HepG2 (cell line): ENCODE data around the gene ZNF333.

Source experiments
- FOSL1 ChIP-seq: sonication (generic); formaldehyde crosslinking; IDR thresholded peaks from 2 replicates; pipeline ENCODE4 v1.9.0; 2021; ENCODE audit warnings: missing genetic modification reagents, borderline replicate concordance
- FOXK1 ChIP-seq: sonication (generic); formaldehyde crosslinking; IDR thresholded peaks from 2 replicates; pipeline ENCODE4 v1.4.0; 2020; ENCODE audit warnings: low read depth, missing genetic modification reagents, borderline replicate concordance
- GFI1 ChIP-seq: sonication (generic); formaldehyde crosslinking; IDR thresholded peaks from 2 replicates; pipeline ENCODE4 v1.5.0; 2020; ENCODE audit warnings: missing genetic modification reagents, mild to moderate bottlenecking, borderline replicate concordance
- POLR2A ChIP-seq, 2 experiments: IDR thresholded peaks; 2 replicates each; pipeline ENCODE4 v1.6.1; 2011; ENCODE audit warnings: low read depth in 2 of 2, low read length in 2 of 2, mild to moderate bottlenecking in 1 of 2, moderate library complexity in 1 of 2; ENCODE audit not compliant: insufficient read depth in 1 of 2
- RELA ChIP-seq: sonication (generic); formaldehyde crosslinking; IDR thresholded peaks from 2 replicates; pipeline ENCODE4 v1.4.0; 2020; ENCODE audit warnings: missing genetic modification reagents
- SMC3 ChIP-seq: IDR thresholded peaks from 2 replicates; pipeline ENCODE4 v1.6.1; 2011; ENCODE audit warnings: low read length, improper control_type of control experiment
- SOX6 ChIP-seq, 2 experiments: fragments of 450-650 bp in 1 of 2; sonication (generic) in 1 of 2; formaldehyde crosslinking in 1 of 2; IDR thresholded peaks; 2 replicates each; pipeline versions ENCODE4 v1.4.0 to v1.6.1; 2017 to 2020; ENCODE audit warnings: antibody characterized with exemption in 1 of 2, mild to moderate bottlenecking in 1 of 2, missing genetic modification reagents in 1 of 2
- TBL1XR1 ChIP-seq: fragments of 150-350 bp; IDR thresholded peaks from 2 replicates; pipeline ENCODE4 v1.6.1; 2014; ENCODE audit warnings: borderline replicate concordance, low read length; ENCODE audit not compliant: partially characterized antibody
- ZFX ChIP-seq: sonication (generic); formaldehyde crosslinking; IDR thresholded peaks from 2 replicates; pipeline ENCODE4 v1.4.0; 2020; ENCODE audit warnings: mild to moderate bottlenecking, low read depth, missing genetic modification reagents, moderate library complexity
- ZNF556 ChIP-seq: sonication (generic); formaldehyde crosslinking; IDR thresholded peaks from 2 replicates; pipeline ENCODE4 v1.4.0; 2020; ENCODE audit warnings: mild to moderate bottlenecking, missing genetic modification reagents, borderline replicate concordance
- TF ChIP-seq, protein P1 (sequence below): sonication (generic); formaldehyde crosslinking; IDR thresholded peaks from one replicate; pipeline ENCODE4 v1.5.1; 2020; ENCODE audit warnings: mild to moderate bottlenecking, missing genetic modification reagents; ENCODE audit errors: not compliant biosample characterization
- TF ChIP-seq, protein P2 (sequence below): sonication (generic); formaldehyde crosslinking; IDR thresholded peaks from 2 replicates; pipeline ENCODE4 v1.5.0; 2020; ENCODE audit warnings: mild to moderate bottlenecking, missing genetic modification reagents, moderate library complexity

DNA sequence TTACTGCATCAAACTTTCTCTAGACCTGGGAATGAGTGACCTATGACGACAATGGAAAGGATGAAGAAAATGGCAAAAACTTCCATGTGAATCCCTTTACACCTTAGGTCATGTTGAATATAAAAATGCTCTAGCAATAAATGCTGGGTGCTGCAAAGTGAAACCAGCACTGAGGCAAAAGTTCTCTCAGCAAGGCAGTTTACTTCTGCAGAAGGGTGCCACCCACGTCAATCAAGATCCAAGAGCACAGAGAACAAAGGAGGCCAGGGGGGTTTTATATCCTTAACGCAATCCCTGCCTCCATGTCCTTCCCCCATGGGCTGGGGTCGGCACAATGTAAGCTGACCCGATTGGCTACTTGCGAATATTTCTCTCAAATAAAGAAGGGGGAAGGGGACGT, 38.7 kb downstream of the ZNF333 start:
- TF ChIP-seq ZFX (CRISPR knock-in tag) = no peak
- TF ChIP-seq SOX6 (IDR thresholded peaks at IDR 0.05) = no peak
- no peak for TF ChIP-seq SOX6 (CRISPR knock-in tag; IDR thresholded peaks at IDR 0.05)
- TF ChIP-seq POLR2A (IDR thresholded peaks at IDR 0.05; ENCODE audit: insufficient read depth in 1 of 2, low read depth in 2 of 2, low read length in 2 of 2) = no peak
- no peak for TF ChIP-seq TBL1XR1
- TF ChIP-seq RELA = no peak
- TF ChIP-seq, protein P1, sequence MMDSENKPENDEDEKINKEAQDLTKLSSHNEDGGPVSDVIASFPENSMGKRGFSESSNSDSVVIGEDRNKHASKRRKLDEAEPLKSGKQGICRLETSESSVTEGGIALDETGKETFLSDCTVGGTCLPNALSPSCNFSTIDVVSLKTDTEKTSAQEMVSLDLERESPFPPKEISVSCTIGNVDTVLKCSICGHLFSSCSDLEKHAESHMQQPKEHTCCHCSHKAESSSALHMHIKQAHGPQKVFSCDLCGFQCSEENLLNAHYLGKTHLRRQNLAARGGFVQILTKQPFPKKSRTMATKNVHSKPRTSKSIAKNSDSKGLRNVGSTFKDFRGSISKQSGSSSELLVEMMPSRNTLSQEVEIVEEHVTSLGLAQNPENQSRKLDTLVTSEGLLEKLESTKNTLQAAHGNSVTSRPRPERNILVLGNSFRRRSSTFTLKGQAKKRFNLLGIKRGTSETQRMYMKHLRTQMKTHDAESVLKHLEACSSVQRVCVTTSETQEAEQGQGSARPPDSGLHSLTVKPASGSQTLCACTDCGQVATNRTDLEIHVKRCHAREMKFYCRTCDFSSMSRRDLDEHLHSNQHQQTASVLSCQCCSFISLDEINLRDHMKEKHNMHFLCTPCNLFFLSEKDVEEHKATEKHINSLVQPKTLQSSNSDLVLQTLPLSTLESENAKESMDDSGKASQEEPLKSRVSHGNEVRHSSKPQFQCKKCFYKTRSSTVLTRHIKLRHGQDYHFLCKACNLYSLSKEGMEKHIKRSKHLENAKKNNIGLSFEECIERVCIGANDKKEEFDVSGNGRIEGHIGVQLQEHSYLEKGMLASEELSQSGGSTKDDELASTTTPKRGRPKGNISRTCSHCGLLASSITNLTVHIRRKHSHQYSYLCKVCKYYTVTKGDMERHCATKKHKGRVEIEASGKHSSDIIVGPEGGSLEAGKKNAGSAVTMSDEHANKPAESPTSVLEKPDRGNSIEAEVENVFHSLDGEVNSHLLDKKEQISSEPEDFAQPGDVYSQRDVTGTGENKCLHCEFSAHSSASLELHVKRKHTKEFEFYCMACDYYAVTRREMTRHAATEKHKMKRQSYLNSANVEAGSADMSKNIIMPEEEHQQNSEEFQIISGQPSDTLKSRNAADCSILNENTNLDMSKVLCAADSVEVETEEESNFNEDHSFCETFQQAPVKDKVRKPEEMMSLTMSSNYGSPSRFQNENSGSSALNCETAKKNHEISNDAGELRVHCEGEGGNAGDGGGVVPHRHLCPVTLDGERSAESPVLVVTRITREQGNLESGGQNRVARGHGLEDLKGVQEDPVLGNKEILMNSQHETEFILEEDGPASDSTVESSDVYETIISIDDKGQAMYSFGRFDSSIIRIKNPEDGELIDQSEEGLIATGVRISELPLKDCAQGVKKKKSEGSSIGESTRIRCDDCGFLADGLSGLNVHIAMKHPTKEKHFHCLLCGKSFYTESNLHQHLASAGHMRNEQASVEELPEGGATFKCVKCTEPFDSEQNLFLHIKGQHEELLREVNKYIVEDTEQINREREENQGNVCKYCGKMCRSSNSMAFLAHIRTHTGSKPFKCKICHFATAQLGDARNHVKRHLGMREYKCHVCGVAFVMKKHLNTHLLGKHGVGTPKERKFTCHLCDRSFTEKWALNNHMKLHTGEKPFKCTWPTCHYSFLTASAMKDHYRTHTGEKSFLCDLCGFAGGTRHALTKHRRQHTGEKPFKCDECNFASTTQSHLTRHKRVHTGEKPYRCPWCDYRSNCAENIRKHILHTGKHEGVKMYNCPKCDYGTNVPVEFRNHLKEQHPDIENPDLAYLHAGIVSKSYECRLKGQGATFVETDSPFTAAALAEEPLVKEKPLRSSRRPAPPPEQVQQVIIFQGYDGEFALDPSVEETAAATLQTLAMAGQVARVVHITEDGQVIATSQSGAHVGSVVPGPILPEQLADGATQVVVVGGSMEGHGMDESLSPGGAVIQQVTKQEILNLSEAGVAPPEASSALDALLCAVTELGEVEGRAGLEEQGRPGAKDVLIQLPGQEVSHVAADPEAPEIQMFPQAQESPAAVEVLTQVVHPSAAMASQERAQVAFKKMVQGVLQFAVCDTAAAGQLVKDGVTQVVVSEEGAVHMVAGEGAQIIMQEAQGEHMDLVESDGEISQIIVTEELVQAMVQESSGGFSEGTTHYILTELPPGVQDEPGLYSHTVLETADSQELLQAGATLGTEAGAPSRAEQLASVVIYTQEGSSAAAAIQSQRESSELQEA (CRISPR knock-in tag) = no peak
- no peak for TF ChIP-seq FOXK1 (CRISPR knock-in tag)
- no peak for TF ChIP-seq FOSL1 (CRISPR knock-in tag)
- no peak for TF ChIP-seq SMC3
- no peak for TF ChIP-seq ZNF556 (CRISPR knock-in tag)
- no peak for TF ChIP-seq GFI1 (CRISPR knock-in tag)
- TF ChIP-seq, protein P2, sequence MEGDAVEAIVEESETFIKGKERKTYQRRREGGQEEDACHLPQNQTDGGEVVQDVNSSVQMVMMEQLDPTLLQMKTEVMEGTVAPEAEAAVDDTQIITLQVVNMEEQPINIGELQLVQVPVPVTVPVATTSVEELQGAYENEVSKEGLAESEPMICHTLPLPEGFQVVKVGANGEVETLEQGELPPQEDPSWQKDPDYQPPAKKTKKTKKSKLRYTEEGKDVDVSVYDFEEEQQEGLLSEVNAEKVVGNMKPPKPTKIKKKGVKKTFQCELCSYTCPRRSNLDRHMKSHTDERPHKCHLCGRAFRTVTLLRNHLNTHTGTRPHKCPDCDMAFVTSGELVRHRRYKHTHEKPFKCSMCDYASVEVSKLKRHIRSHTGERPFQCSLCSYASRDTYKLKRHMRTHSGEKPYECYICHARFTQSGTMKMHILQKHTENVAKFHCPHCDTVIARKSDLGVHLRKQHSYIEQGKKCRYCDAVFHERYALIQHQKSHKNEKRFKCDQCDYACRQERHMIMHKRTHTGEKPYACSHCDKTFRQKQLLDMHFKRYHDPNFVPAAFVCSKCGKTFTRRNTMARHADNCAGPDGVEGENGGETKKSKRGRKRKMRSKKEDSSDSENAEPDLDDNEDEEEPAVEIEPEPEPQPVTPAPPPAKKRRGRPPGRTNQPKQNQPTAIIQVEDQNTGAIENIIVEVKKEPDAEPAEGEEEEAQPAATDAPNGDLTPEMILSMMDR (CRISPR knock-in tag) = no peak
